HT-29 (cell line): ENCODE measurements around the gene CCDC91. TPM values are rescaled to one million over a fixed set of nuclear protein-coding genes. Genes with fewer than 3 reads are reported as not detected.
"Not testable (repeated sequence)": the region's sequence is repeated elsewhere in the genome, so short reads cannot be mapped to it uniquely, and the experiment has no call there.

Experiments
- DNase-seq: peaks from one replicate; pipeline ENCODE4 v3.0.0-alpha.2; 2015; ENCODE audit warnings: low spot score
- total RNA-seq: library from RNA; depleted of rRNA; stranded (reverse); fragments of >200 nt; shearing (Covaris generic); gene quantifications from 2 replicates; pipeline ENCODE4 v1.2.3, GENCODE V29; 2014

CCDC91 gene
- total RNA-seq, 1 experiment from 2014 or later: 10.1 TPM

DNA sequence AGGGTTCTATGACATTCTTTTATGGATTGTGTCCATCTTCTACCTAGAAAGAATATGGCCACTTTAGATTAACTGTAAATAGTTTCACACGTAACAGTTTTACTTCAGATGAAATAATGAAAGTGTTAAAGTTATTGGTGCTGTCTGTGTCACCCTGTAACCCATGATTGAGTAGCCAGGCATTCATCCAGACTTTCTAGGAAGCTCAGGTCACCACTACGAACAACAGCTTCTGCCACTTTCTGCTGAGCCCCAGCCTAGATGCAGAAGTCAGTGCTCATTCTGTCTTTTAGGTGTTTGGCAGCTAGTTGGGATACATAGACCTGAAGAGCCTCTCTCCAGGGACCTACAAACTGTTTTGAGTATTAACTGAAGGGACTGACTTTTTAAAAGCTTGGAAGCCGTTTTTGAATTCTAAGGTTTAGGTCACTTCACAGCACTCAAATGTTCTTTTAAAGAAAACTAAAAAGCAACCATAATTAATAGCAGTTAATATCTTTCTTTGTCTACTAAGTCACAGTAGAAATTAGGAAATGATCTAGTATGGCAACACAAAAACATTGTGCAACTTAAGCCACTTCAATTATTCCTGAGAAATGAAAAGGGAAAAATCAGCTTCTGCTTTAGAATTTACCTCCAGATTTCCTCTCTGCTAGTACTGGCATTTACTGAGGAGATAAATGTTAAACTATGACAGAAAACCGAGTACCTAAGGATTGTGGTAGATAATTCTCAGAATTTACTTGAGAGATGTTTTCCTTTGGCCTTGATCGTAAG is 266.9 kb downstream of the CCDC91 start:
- no peak for DNase-seq

- DNase-seq: no peak
Observed at GRCh38 chr12:28457785-28458184, 267.5 kb downstream of the CCDC91 start.

GRCh38 chr12:28459481-28459880 is 269.2 kb downstream of the CCDC91 start:
- no peak for DNase-seq

DNA sequence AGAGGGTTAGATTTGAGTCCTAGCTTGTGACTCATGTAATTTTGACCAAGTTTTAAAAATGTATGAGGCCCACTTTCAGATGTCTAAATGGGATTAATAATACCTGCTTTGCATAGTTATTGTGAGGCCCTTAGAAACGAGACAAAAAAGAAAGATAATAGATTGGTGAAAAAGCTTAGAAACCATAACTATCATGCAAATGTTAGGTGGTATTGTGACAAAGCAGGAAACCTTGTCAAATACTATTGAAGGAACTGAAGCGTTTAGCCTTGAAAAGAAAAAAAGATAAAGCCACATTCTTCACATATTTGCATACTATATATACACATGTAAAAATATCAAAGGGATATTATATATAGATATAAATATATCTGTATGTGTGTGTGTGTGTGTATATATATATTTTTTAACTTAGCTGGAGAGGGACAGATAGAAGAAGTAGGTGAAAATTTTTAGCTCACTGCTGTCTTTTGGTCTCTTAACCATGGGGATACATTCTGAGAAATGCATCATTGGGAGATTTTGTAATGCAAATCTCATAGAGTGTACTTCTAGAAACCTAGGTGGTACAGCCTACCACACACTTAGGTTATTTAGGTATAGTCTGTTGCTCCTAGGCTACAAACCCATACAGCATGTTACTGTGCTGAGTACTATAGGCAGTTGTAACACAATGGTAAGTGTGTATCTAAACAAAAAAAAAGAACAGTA is 270.3 kb downstream of the CCDC91 start:
- no peak for DNase-seq

DNA sequence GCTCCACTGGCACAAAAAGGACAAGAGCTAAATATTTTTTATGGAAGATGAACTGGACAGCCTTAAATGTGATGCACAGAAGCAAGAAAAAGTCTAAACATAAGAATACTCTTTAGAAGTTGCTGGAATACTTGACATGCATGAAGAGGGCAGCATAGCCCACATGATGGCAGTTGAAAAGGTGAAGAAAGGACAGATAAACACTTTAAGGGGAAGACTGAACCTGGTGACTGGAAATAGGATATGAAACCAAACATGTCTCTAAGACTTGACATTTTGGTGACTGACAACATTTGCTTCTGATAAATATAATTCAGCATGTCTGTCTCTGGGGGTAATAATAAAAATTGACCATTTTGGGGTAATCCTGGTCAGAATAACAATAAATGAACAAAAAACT is 273.1 kb downstream of the CCDC91 start:
- peak; percentile 7 for DNase-seq

DNA sequence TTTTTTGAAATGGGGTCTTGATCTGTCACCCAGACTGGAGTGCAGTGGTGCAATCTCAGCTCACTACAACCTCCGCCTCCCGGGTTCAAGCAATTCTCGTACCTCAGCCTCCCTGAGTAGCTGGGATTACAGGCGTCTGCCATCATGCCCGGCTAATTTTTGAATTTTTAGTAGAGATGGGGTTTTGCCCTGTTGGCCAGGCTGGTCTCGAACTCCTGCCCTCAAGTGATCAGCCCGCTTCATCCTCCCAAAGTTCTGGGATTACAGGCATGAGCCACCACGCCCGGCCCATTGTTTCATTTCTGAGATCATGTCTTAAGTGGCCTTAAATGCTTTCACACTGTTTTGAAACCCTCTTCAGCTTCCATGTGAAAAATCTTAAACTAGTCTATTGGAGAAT is 281.5 kb downstream of the CCDC91 start:
- not testable (repeated sequence) for DNase-seq

DNA sequence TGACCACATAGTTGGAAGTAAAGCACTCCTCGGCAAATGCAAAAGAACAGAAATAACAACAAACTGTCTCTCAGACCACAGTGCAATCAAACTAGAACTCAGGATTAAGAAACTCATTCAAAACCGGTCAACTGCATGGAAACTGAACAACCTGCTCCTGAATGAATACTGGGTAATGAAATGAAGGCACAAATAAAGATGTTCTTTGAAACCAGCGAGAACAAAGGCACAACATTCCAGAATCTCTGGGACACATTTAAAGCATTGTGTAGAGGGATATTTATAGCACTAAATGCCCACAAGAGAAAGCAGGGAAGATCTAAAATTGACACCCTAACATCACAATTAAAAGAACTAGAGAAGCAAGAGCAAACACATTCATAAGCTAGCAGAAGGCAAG is 285.9 kb downstream of the CCDC91 start:
- not testable (repeated sequence) for DNase-seq

DNA sequence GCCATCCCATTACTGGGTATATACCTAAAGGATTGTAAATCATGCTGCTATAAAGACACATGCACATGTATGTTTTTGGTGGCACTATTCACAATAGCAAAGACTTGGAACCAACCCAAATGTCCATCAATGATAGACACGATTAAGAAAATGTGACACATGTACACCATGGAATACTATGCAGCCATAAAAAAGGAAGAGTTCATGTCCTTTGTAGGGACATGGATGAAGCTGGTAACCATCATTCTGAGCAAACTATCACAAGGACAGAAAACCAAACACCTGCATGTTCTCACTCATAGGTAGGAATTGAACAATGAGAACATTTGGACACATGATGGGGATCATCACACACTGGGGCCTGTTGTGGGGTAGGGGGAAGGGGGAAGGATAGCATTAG is 288.8 kb downstream of the CCDC91 start:
- not testable (repeated sequence) for DNase-seq

- DNase-seq: no peak
Observed at GRCh38 chr12:28479683-28480082, 289.4 kb downstream of the CCDC91 start.

- DNase-seq: no peak
Observed at GRCh38 chr12:28484156-28484555, 293.9 kb downstream of the CCDC91 start.

DNA sequence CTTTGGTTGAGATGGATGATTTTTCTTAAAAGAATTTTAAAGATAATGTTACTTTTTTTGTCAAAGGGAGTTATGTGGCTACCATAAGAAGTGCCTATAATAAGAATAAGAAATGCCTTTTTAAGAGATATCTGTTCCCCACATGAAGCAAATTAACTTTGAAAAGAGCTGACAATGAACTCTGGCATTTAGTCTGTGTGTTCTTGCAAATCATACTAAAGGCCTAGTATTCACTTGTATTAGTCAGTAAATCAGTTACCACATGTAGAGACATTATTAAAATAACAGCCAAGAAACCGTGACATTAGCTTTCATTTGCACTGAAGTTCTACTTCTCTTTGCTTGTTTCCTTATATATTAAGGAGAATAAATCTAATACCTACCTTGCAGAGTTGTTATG is 296.3 kb downstream of the CCDC91 start:
- no peak for DNase-seq

GRCh38 chr12:28489246-28489645 is 299.0 kb downstream of the CCDC91 start:
- no peak for DNase-seq

DNA sequence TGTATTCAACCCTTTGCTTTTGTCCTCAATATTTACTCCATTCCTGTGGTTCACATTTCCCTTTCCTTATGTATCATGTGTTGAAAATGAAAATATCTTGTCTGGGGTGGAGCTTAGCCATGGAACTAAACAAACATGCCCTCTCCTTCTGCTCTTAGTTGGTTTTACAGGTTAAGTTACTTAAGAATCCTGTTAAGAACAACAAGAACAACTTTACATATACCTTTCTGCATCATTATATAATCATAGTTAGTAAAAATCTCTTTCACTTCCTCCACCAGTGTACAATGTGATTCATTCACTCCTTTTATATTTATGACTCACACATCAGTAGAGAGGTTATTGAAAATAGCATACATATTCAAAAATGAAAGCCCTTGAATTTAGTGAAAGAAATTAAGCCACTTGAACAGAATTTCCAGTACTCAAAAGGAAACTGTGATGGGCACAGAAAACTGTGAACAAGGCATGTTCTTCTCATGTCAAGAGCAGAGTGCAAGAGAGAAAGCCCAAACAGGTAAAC is 307.7 kb downstream of the CCDC91 start:
- DNase-seq: peak; percentile 67

DNA sequence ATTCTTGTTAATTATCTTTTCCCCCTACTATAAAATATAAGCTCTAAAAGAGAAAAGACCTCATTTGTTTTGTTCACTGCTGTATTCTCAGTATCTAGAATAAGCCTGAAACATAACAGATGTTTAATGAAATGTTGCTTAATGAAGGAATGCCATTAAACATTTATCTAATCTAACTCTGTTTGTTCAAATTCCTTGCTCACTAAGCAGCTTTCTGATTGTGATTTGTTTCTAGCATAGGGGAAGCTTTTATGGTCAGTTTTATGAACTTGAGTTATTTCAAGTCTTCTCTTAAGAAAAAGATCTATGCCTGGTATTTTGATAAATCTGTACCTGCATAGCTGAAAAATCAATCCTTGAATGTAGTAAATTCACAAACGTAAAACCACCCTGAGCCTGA is 308.6 kb downstream of the CCDC91 start:
- peak; percentile 32 for DNase-seq

- DNase-seq: no peak
Observed at GRCh38 chr12:28500373-28501024, 310.2 kb downstream of the CCDC91 start.

- DNase-seq: no peak
Observed at GRCh38 chr12:28506271-28506670, 316.0 kb downstream of the CCDC91 start.

- no peak for DNase-seq
Observed at GRCh38 chr12:28507033-28507432, 316.8 kb downstream of the CCDC91 start.

DNA sequence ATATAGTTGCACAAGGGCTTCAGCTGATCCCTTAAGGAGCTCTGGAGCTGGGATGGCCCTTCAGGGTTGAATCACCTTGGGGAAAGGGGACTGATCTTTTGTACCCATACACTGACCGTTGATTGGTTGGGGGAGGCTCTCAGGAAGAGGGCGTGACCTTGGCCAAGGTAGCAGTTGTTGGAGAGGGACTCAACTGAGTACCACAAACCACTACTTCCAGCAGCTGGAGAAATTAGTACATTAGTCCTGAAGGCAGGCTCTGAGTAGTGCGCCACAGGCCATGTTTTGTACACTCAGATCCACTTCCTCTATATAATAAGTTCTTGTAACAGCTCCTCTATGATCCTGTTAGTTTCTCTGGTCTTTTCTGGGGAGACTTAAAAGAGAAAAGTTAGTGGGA is 317.6 kb downstream of the CCDC91 start:
- no peak for DNase-seq

DNA sequence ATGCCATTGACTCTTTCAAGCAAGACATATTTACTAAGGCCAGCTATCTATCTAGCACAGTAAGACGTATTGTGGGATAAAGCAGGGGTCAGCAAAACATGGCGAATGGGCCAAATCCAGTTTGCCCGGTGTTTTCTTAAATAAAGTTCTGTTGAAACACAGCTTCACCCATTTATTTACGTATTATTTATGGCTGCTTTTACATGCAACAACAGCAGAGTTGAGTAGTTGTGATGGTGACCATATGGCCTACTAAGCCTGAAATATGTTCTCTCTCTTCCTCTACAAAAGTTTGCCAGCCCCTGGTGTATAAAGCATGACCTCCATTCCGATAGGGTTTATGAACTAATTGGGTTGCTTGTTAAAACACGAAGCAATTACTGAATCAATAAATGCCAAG is 322.1 kb downstream of the CCDC91 start:
- DNase-seq: no peak

DNA sequence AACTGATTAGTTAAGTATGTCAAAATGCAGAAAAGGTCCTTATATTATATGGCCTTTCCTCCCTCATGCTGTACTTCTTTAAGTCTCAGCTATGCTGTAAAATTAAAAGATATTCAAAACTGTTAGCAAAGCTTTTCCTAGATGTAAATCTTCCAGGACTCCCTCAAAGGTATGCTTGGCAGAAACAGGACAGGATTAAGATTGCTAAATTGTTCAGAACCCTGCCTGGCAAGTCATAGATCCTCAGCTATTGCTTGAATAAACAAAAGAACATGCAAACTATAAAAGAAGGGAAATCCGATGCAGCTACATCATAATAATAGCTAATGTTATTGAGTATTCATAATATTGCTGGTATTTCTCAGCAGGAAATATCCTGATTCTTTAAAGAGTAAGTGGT is 322.6 kb downstream of the CCDC91 start:
- no peak for DNase-seq

- no peak for DNase-seq
Observed at GRCh38 chr12:28513983-28514382, 323.7 kb downstream of the CCDC91 start.

DNA sequence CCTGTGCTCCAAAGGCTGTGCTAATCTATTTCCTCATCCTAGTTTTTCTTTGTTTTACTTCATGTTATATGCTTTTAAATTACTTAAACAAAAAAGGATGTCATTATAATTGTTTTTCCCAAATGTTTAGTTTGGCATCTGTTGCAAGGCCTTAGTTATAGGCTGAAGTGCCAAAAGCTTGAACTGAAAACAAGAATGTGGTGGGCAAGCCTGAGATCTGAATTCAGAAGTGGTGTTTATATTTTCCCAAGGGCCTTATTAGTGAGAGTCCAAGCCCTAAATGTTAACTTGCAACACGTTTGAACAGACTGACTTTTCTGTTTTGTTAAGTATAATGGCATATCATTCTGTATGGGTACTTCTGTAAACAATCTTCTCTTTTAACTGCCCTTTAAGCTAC is 326.8 kb downstream of the CCDC91 start:
- no peak for DNase-seq
